ENCODE results near the gene GGPS1. TPM values are rescaled to one million over a fixed set of nuclear protein-coding genes. Genes with fewer than 3 reads are reported as not detected.
"Not testable (repeated sequence)": the region's sequence is repeated elsewhere in the genome, so short reads cannot be mapped to it uniquely, and the experiment has no call there.

Gene GGPS1
- total RNA-seq, 2 donors from 2014 or later = 33.6 to 36.1 TPM

- no peaks in the 10 kb centered on the region for H3K36me3 Mint-ChIP-seq
- H3K9me3 Mint-ChIP-seq = no peaks in the 10 kb centered on the region
- peak overlapping the region in 1 of 2 donors; percentile 29 for H3K27ac Mint-ChIP-seq
- ATAC-seq (no peak), DNase-seq (ENCODE audit: low spot score in 2 of 2) (no peak)
These were observed 30.5 kb downstream of the GGPS1 start for GRCh38 chr1:235358899-235359298.

- not testable (repeated sequence) for H3K36me3 Mint-ChIP-seq; H3K27ac Mint-ChIP-seq; ATAC-seq; H3K9me3 Mint-ChIP-seq; DNase-seq (ENCODE audit: low spot score in 2 of 2)
These were observed 35.8 kb downstream of the GGPS1 start for GRCh38 chr1:235364189-235364588.

GRCh38 chr1:235366286-235366685, 37.9 kb downstream of the GGPS1 start:
- peaks cover 0 to 10% of the 10 kb centered on the region in 2 donors for H3K36me3 Mint-ChIP-seq
- DNase-seq (ENCODE audit: low spot score in 2 of 2) (peak in 1 of 2 donors; percentile 68), ATAC-seq (peak; percentile 22 to 71)
- H3K27ac Mint-ChIP-seq = peak overlapping the region in 1 of 2 donors; percentile 91
- no peaks in the 10 kb centered on the region for H3K9me3 Mint-ChIP-seq

- Mint-ChIP-seq H3K36me3 (peaks cover 4 to 10% of the 10 kb centered on the region in 2 donors), H3K27ac (peak within 1 kb of the TSS; percentile 91 to 93), H3K9me3 (no peaks in the 10 kb centered on the region)
- DNase-seq (ENCODE audit: low spot score in 2 of 2) (peak; percentile 85 to 92), ATAC-seq (peak; percentile 97 to 100)
These were observed 38.9 kb downstream of the GGPS1 start, which contains the start of gene TBCE for GRCh38 chr1:235367000-235367908. TSS of gene TBCE (plus strand) at chr1:235367427. CDS start at chr1:235380050, 12,623 bp downstream.

- Mint-ChIP-seq H3K27ac (peak overlapping the region; percentile 17 to 91), H3K36me3 (peaks cover 5 to 10% of the 10 kb centered on the region in 2 donors), H3K9me3 (no peaks in the 10 kb centered on the region)
- DNase-seq (ENCODE audit: low spot score in 2 of 2) (no peak), ATAC-seq (no peak)
These were observed 40.1 kb downstream of the GGPS1 start for GRCh38 chr1:235368428-235368827.

GRCh38 chr1:235369802-235370201, 41.4 kb downstream of the GGPS1 start:
- H3K36me3 Mint-ChIP-seq = peaks cover 5 to 10% of the 10 kb centered on the region in 2 donors
- DNase-seq (ENCODE audit: low spot score in 2 of 2) = no peak
- no peaks in the 10 kb centered on the region for H3K9me3 Mint-ChIP-seq
- ATAC-seq = no peak
- H3K27ac Mint-ChIP-seq = no peak overlapping the region

GRCh38 chr1:235375919-235376605, 47.7 kb downstream of the GGPS1 start:
- H3K27ac Mint-ChIP-seq = peak overlapping the region in 1 of 2 donors; percentile 72
- ATAC-seq = no peak
- H3K36me3 Mint-ChIP-seq = peaks cover 9 to 15% of the 10 kb centered on the region in 2 donors
- H3K9me3 Mint-ChIP-seq = no peaks in the 10 kb centered on the region
- DNase-seq (ENCODE audit: low spot score in 2 of 2) = no peak

GRCh38 chr1:235378134-235378735, 49.9 kb downstream of the GGPS1 start:
- H3K36me3 Mint-ChIP-seq = peaks cover 14 to 15% of the 10 kb centered on the region in 2 donors
- H3K27ac Mint-ChIP-seq; H3K9me3 Mint-ChIP-seq; ATAC-seq; DNase-seq (ENCODE audit: low spot score in 2 of 2): not testable (repeated sequence)

- not testable (repeated sequence) for DNase-seq (ENCODE audit: low spot score in 2 of 2); H3K27ac Mint-ChIP-seq
- peaks cover 27 to 32% of the 10 kb centered on the region in 2 donors for H3K36me3 Mint-ChIP-seq
These were observed 53.8 kb downstream of the GGPS1 start for GRCh38 chr1:235381955-235382739.

GRCh38 chr1:235385633-235386032, 57.3 kb downstream of the GGPS1 start:
- not testable (repeated sequence) for DNase-seq (ENCODE audit: low spot score in 2 of 2); H3K9me3 Mint-ChIP-seq; ATAC-seq; H3K27ac Mint-ChIP-seq
- peaks cover 21 to 37% of the 10 kb centered on the region in 2 donors for H3K36me3 Mint-ChIP-seq

More at GRCh38 chr1:235381955-235382739, 53.8 kb downstream of the GGPS1 start:
- ATAC-seq, H3K9me3 Mint-ChIP-seq: not testable (repeated sequence)

GRCh38 chr1:235391874-235392273, 63.5 kb downstream of the GGPS1 start:
- no peak overlapping the region for H3K27ac Mint-ChIP-seq
- DNase-seq (ENCODE audit: low spot score in 2 of 2) = no peak

More at GRCh38 chr1:235391874-235392273, 63.5 kb downstream of the GGPS1 start:
- no peak for ATAC-seq
- Mint-ChIP-seq H3K9me3 (peaks cover 0 to 3% of the 10 kb centered on the region in 2 donors), H3K36me3 (peaks cover 0 to 11% of the 10 kb centered on the region in 2 donors)

Other genes starting within 250 kb of the GGPS1 start
- gene TOMM20, start 199.7 kb upstream of the GGPS1 start, total RNA-seq = 100 to 1,000 TPM; 144 to 147 TPM
- 100 to 1,000 TPM; 132 to 142 TPM for gene RBM34, start 167.3 kb upstream of the GGPS1 start, total RNA-seq
- gene ARID4B, start 391 bp upstream of the GGPS1 start, total RNA-seq = 10 to 100 TPM; 58.4 to 65.7 TPM
- gene TBCE, start 38.9 kb downstream of the GGPS1 start, total RNA-seq = 10 to 100 TPM; 26.9 to 28.8 TPM
- 10 to 100 TPM; 12.3 to 14.9 TPM for gene B3GALNT2, start 175.9 kb downstream of the GGPS1 start, total RNA-seq

Data from activated naive CD4-positive, alpha-beta T cell treated with anti-CD3 and anti-CD28 coated beads, Interleukin-2, amount 50 U/mL, for 72 hours (primary cell).